Naive B cell (primary cell): Measurements from ENCODE around the gene PLXNA3. TPM values are rescaled to one million over a fixed set of nuclear protein-coding genes. Genes with fewer than 3 reads are reported as not detected.

ENCODE experiments used
- ATAC-seq, 2 donors: fragments of 150-1000 bp; cut with Tn5 transposase; 2 replicates each; pipeline ENCODE4 v1.10.0; 2021; ENCODE audit warnings: low read depth in 2 of 2, mild to moderate bottlenecking in 2 of 2, moderate library complexity in 2 of 2
- DNase-seq: peaks from one replicate; pipeline ENCODE4 v3.0.0; 2022
- H3K27ac Mint-ChIP-seq, 6 donors: one replicate each; pipeline ENCODE4 v1.8.0; 2020 to 2022; ENCODE audit warnings: mild to moderate bottlenecking in 6 of 6, mixed read lengths in 6 of 6, moderate library complexity in 5 of 6, inconsistent platforms in 2 of 6
- H3K27me3 Mint-ChIP-seq, 3 donors: one replicate each; pipeline ENCODE4 v1.8.0; 2021 to 2022; ENCODE audit warnings: mixed read lengths in 3 of 3, mild to moderate bottlenecking in 1 of 3
- H3K36me3 Mint-ChIP-seq, 2 donors: one replicate each; pipeline ENCODE4 v1.8.0; 2020 to 2022; ENCODE audit warnings: mixed read lengths in 2 of 2, inconsistent platforms in 1 of 2, mild to moderate bottlenecking in 1 of 2
- H3K4me1 Mint-ChIP-seq, 3 donors: one replicate each; pipeline ENCODE4 v1.8.0; 2020 to 2022; ENCODE audit warnings: mixed read lengths in 3 of 3, inconsistent platforms in 1 of 3, mild to moderate bottlenecking in 1 of 3, moderate library complexity in 1 of 3
- H3K4me3 Mint-ChIP-seq, 8 donors: one replicate each; pipeline ENCODE4 v1.8.0; 2020 to 2022; ENCODE audit warnings: mild to moderate bottlenecking in 8 of 8, mixed read lengths in 8 of 8, moderate library complexity in 8 of 8, inconsistent platforms in 2 of 8
- H3K9me3 Mint-ChIP-seq, 7 donors: one replicate each; pipeline ENCODE4 v1.8.0; 2020 to 2022; ENCODE audit warnings: mixed read lengths in 7 of 7, mild to moderate bottlenecking in 5 of 7, inconsistent platforms in 2 of 7, moderate library complexity in 1 of 7
- polyA plus RNA-seq, 6 donors: library from polyadenylated mRNA; unstranded; fragments of 300-500 nt; fragmentation: Illumina TruSeq; gene quantifications; one replicate each; pipeline ENCODE4 v1.2.3, GENCODE V29; 2021; ENCODE audit warnings: low read depth in 6 of 6

PLXNA3 gene
- polyA plus RNA-seq, 6 donors from 2014 or later, result 0.68 to 1.6 (median 0.99) TPM

DNA sequence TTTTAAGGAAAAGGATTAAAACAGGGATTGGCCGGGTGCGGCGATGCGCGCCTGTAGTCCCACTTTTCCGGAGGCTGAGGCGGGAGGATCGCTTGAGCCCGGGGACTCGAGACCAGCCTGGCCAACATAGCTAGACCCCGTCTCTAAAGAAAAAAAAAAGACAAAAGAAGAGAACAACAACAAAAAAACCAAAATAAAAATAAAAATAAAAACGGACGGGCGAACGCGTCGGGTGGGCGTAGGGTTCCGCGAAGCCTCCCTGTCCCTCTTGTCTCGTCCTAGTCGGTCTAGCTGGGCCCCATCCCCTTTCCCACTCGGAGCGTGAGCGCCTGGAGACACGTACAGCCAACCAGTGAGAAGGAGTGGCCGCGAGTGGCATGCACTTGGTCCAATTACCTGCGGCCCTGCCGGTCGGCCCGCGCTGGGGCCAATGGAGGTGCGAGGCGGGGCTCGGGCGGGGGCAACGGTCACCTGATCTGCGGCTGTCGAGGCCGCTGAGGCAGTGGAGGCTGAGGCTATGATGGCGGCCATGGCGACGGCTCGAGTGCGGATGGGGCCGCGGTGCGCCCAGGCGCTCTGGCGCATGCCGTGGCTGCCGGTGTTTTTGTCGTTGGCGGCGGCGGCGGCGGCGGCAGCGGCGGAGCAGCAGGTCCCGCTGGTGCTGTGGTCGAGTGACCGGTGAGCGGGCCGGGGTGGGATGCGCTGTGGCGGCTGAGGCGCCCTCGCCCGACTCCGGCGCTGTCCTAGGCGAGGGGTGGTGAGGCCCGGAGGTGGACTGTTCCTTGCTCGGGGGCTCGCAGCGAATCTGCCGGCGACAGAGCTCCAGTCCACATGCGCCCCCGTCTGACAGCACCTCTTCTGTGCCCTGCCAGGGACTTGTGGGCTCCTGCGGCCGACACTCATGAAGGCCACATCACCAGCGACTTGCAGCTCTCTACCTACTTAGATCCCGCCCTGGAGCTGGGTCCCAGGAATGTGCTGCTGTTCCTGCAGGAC lies 29.6 kb upstream of the PLXNA3 start, which contains the start of gene ATP6AP1:
ATP6AP1 (plus strand) TSS at position 502 of the 996 bp plus-strand sequence; CDS start at position 518, 16 bp downstream.
- no peaks in the 10 kb centered on the region for H3K36me3 Mint-ChIP-seq
- ATAC-seq (peak; percentile 95 to 97), DNase-seq (peak; percentile 85)
- H3K4me1 Mint-ChIP-seq, result peaks cover 18 to 28% (median 20%) of the 10 kb centered on the region in 3 donors
- H3K27ac Mint-ChIP-seq, result peak within 1 kb of the TSS; percentile 70 to 95 (median 88)
- no peaks in the 10 kb centered on the region for H3K27me3 Mint-ChIP-seq
- peaks cover 0 to 5% (median 0%) of the 10 kb centered on the region in 7 donors for H3K9me3 Mint-ChIP-seq
- peak within 1 kb of the TSS; percentile 79 to 92 (median 86) for H3K4me3 Mint-ChIP-seq

DNA sequence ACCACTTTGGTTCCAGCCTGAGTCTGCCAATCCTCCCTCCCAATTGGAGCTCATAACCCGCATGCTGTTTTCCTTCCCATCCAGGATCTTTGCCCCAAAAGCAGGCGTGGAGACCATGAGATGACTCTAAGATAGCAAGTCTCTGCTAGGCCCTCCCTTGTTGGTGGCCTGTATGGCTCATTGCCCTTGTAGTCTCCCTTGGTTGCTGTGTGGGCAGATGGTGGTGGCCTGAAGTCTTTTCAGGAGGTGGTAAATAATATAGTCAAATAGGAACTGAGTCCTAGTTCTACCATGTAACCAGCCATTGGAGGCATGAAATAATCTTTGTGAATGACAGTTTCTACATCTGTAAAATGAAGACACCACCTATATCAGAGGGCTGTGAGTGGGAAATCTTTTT lies 28.4 kb upstream of the PLXNA3 start:
- H3K4me1 Mint-ChIP-seq, result peaks cover 15 to 28% (median 20%) of the 10 kb centered on the region in 3 donors
- peak overlapping the region in 4 of 6 donors; percentile 10 to 80 (median 48) for H3K27ac Mint-ChIP-seq
- DNase-seq (no peak), ATAC-seq (no peak)
- H3K27me3 Mint-ChIP-seq, result no peaks in the 10 kb centered on the region
- no peaks in the 10 kb centered on the region for H3K36me3 Mint-ChIP-seq
- peak overlapping the region; percentile 79 to 90 (median 86) for H3K4me3 Mint-ChIP-seq
- peaks cover 0 to 5% (median 0%) of the 10 kb centered on the region in 7 donors for H3K9me3 Mint-ChIP-seq

DNA sequence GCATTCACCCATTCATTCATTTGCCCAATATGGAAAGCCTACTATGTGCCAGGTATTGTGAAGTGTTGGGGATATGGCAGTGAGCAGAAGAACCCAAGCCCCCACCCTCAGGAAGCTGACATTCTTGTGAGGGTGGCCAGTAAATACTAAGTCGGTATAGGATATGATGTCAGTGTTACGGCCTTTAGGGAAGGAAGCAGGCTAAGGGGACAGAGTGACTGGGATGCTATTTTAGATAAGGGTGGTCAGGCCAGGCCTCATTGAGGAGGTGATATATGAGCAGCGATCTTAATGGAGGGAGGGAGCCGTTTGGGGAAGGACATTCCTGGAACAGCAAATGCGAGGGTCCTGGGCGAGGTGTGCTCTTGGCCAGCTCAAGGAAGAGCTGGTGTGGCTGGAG lies 27.6 kb upstream of the PLXNA3 start:
- ATAC-seq (no peak), DNase-seq (no peak)
- H3K27ac Mint-ChIP-seq, result peak overlapping the region in 2 of 6 donors; percentile 5 to 12
- peaks cover 0 to 5% (median 0%) of the 10 kb centered on the region in 7 donors for H3K9me3 Mint-ChIP-seq
- H3K36me3 Mint-ChIP-seq, result no peaks in the 10 kb centered on the region
- H3K4me1 Mint-ChIP-seq, result peaks cover 15 to 28% (median 20%) of the 10 kb centered on the region in 3 donors
- H3K27me3 Mint-ChIP-seq, result no peaks in the 10 kb centered on the region
- H3K4me3 Mint-ChIP-seq, result peak overlapping the region in 4 of 8 donors; percentile 3 to 45 (median 28)

- H3K4me3 Mint-ChIP-seq, result peak overlapping the region in 1 of 8 donors; percentile 35
- no peaks in the 10 kb centered on the region for H3K27me3 Mint-ChIP-seq
- peak overlapping the region in 2 of 6 donors; percentile 5 to 48 for H3K27ac Mint-ChIP-seq
- DNase-seq, result no peak
- H3K9me3 Mint-ChIP-seq, result peaks cover 0 to 5% (median 0%) of the 10 kb centered on the region in 7 donors
- no peaks in the 10 kb centered on the region for H3K36me3 Mint-ChIP-seq
- peaks cover 17 to 28% (median 23%) of the 10 kb centered on the region in 3 donors for H3K4me1 Mint-ChIP-seq
- no peak for ATAC-seq
Measured at GRCh38 chrX:154430916-154431315, 27.2 kb upstream of the PLXNA3 start.

GRCh38 chrX:154431341-154431740 lies 26.7 kb upstream of the PLXNA3 start:
- peaks cover 0 to 5% (median 0%) of the 10 kb centered on the region in 7 donors for H3K9me3 Mint-ChIP-seq
- no peak overlapping the region for H3K4me3 Mint-ChIP-seq
- H3K27ac Mint-ChIP-seq, result peak overlapping the region in 1 of 6 donors; percentile 70
- peaks cover 21 to 31% (median 28%) of the 10 kb centered on the region in 3 donors for H3K4me1 Mint-ChIP-seq
- DNase-seq (no peak), ATAC-seq (no peak)
- H3K36me3 Mint-ChIP-seq, result no peaks in the 10 kb centered on the region
- H3K27me3 Mint-ChIP-seq, result no peaks in the 10 kb centered on the region

DNA sequence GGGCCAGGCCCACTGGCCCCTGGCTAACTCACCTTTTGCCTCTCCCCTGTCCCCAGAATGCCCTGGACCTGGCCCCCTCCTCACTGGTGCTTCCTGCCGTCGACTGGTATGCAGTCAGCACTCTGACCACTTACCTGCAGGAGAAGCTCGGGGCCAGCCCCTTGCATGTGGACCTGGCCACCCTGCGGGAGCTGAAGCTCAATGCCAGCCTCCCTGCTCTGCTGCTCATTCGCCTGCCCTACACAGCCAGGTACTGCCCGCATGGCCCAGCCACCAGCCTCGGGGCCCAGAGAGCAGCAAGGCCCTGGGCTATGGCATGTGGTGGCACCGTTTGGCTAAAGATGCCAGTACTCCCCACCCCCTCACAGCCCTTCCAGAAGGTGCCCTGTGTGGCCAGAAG lies 25.9 kb upstream of the PLXNA3 start:
- DNase-seq (no peak), ATAC-seq (no peak)
- H3K27me3 Mint-ChIP-seq, result no peaks in the 10 kb centered on the region
- no peak overlapping the region for H3K27ac Mint-ChIP-seq
- H3K36me3 Mint-ChIP-seq, result no peaks in the 10 kb centered on the region
- H3K4me1 Mint-ChIP-seq, result peaks cover 22 to 29% (median 28%) of the 10 kb centered on the region in 3 donors
- H3K9me3 Mint-ChIP-seq, result peaks cover 0 to 3% (median 0%) of the 10 kb centered on the region in 7 donors
- H3K4me3 Mint-ChIP-seq, result peak overlapping the region in 1 of 8 donors; percentile 12

DNA sequence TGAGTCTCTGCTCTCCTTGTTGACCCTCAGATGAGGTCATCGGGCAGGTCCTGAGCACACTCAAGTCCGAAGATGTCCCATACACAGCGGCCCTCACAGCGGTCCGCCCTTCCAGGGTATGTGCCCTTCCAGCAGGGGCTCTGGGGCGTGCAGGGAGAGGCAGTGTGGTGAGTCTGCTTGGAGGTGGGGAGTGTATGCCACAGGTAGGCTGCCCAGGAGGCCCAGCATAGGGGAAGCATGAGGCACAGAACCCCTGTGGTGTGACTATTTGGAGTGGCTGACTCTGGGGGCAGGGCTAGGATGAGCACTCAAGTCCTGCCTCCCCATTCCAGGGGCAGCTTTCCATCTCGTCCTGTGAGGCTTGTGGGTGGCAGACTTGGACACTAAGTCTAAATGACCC lies 24.5 kb upstream of the PLXNA3 start:
- DNase-seq (no peak), ATAC-seq (no peak)
- Mint-ChIP-seq H3K9me3 (peaks cover 0 to 6% (median 0%) of the 10 kb centered on the region in 7 donors), H3K4me3 (peak overlapping the region in 1 of 8 donors; percentile 47), H3K27me3 (no peaks in the 10 kb centered on the region), H3K36me3 (no peaks in the 10 kb centered on the region), H3K4me1 (peaks cover 22 to 31% (median 27%) of the 10 kb centered on the region in 3 donors), H3K27ac (peak overlapping the region in 1 of 6 donors; percentile 75)

- peak overlapping the region in 1 of 8 donors; percentile 47 for H3K4me3 Mint-ChIP-seq
- no peaks in the 10 kb centered on the region for H3K36me3 Mint-ChIP-seq
- no peak for ATAC-seq
- H3K9me3 Mint-ChIP-seq, result peaks cover 0 to 6% (median 0%) of the 10 kb centered on the region in 7 donors
- no peaks in the 10 kb centered on the region for H3K27me3 Mint-ChIP-seq
- peak overlapping the region in 1 of 6 donors; percentile 33 for H3K27ac Mint-ChIP-seq
- H3K4me1 Mint-ChIP-seq, result peaks cover 22 to 29% (median 22%) of the 10 kb centered on the region in 3 donors
- DNase-seq, result no peak
Measured at GRCh38 chrX:154434394-154435168, 23.5 kb upstream of the PLXNA3 start.

GRCh38 chrX:154435171-154435733 lies 22.8 kb upstream of the PLXNA3 start:
- peaks cover 0 to 6% (median 0%) of the 10 kb centered on the region in 7 donors for H3K9me3 Mint-ChIP-seq
- peak overlapping the region in 1 of 6 donors; percentile 29 for H3K27ac Mint-ChIP-seq
- no peak for DNase-seq
- no peaks in the 10 kb centered on the region for H3K27me3 Mint-ChIP-seq
- peaks cover 20 to 26% (median 22%) of the 10 kb centered on the region in 3 donors for H3K4me1 Mint-ChIP-seq
- peak overlapping the region in 4 of 8 donors; percentile 45 to 86 (median 68) for H3K4me3 Mint-ChIP-seq
- no peak for ATAC-seq
- H3K36me3 Mint-ChIP-seq, result no peaks in the 10 kb centered on the region

DNA sequence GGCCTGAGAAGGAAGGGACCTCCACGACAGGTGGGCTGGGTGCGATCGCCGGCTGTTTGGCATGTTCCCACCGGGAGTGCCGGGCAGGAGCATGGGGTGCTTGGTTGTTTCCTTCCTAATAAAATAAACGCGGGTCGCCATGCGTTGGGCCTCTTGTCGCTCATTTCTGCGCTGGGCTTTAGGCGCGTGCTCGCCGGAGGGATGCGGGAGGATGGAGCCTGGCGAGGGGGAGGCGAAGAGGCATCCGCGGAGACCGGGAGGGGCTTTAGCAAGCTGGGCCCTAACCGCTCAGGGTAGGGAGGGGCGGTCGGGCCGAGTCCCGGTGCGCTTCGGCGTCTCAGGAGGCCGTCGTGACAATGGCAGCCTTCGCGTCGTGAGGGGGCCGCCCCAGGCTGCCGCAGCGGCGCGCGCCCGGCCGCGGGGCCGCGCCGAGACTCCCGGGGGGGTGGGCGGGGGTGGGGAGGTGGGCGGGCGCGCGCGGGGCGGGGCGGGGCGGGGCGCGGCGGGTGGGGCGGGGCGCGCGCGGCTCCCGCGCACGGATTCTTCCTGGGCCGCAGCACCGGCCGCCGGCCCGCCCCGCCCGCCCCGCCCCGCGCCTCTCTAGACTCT lies 21.6 kb upstream of the PLXNA3 start:
- Mint-ChIP-seq H3K4me3 (peak overlapping the region; percentile 77 to 90 (median 84)), H3K4me1 (peaks cover 13 to 18% (median 15%) of the 10 kb centered on the region in 3 donors), H3K36me3 (no peaks in the 10 kb centered on the region), H3K9me3 (peaks cover 0 to 6% (median 0%) of the 10 kb centered on the region in 7 donors), H3K27ac (peak overlapping the region; percentile 29 to 97 (median 90)), H3K27me3 (no peaks in the 10 kb centered on the region)
- DNase-seq, result peak; percentile 48
- ATAC-seq, result peak; percentile 80 to 83

DNA sequence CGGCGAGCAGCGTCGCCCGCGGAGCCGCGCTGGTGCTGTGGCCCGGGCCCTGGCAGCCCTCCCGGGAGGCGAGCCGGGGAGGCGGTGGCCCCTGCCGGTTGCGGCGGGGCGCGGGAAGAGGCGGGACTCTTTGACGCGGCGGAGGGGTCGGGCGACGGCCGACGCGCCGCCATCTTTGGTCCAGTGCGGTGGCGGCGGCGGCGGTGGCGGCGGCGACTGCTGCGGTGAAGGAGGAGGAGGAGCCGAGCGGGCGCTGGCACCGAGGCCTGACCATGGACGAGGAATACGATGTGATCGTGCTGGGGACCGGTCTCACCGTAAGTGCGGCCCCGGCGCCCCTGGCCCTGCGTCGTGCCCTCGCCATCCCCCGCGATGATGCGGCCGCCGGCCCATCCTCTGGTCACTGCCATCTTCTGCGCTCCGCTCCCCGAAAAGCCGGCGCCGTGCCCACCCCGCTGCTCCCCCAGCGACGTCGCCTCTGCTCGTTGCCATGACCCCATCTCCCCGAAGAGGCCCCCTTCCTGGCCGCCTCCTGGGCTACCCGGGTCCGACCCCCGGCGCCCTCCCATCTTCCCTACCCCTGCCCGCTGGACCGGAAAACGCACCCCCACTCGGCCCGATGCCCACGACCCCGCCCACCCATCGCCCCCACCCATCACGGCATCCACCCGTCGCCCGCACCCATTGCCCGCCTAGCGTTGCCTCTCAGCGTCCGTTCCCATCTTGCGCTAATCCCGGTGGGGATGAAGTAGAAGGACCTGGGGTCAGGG lies 20.9 kb upstream of the PLXNA3 start, which contains the start of gene GDI1:
GDI1 (plus strand) TSS at position 172 of the 770 bp plus-strand sequence; CDS start at position 273, 101 bp downstream.
- Mint-ChIP-seq H3K9me3 (peaks cover 0 to 6% (median 0%) of the 10 kb centered on the region in 7 donors), H3K4me1 (peaks cover 13 to 18% (median 15%) of the 10 kb centered on the region in 3 donors), H3K36me3 (no peaks in the 10 kb centered on the region), H3K4me3 (peak within 1 kb of the TSS; percentile 77 to 91 (median 86)), H3K27me3 (no peaks in the 10 kb centered on the region), H3K27ac (peak within 1 kb of the TSS; percentile 80 to 97 (median 90))
- DNase-seq (peak; percentile 59), ATAC-seq (peak; percentile 70 to 76)
